Stimulated activated CD4-positive, alpha-beta T cell treated with anti-CD3 and anti-CD28 coated beads, Interleukin-4, amount 100 ng/mL, for 24 hours (primary cell): ENCODE results near the gene RANBP10.

Source experiments
- DNase-seq: peaks from one replicate; pipeline ENCODE4 v3.0.0-alpha.2; 2020

The RANBP10 gene

GRCh38 chr16:67673712-67674580 is 132.4 kb downstream of the RANBP10 start:
- no peak for DNase-seq
